K562 (cell line): Measurements from ENCODE around the gene FSTL1. TPM values are rescaled to one million over a fixed set of nuclear protein-coding genes. Genes with fewer than 3 reads are reported as not detected.

Experiments
- ATAC-seq: fragments of 200-7000 bp; cut with Tn5 transposase; 3 replicates; pipeline ENCODE4 v1.9.1; 2020; ENCODE audit warnings: moderate library complexity
- BruUV-seq: library from RNA; stranded (reverse); fragments of 400-500 nt; replicated peaks from 2 replicates; lab custom pipeline; 2021; lab: Mats Ljungman, UMichigan
- CTCF ChIA-PET: fragments of 300-600 bp; formaldehyde crosslinking; extraction: SDS; loops from one replicate; lab custom pipeline; 2021; ENCODE audit warnings: low intra/inter-chr PET ratio; lab: Yijun Ruan, JAX
- POLR2A ChIA-PET: fragments of 300-600, 350-650 bp; sonication (Branson Sonifier 250); formaldehyde crosslinking; extraction: SDS; loops from one replicate; lab custom pipeline; 2021; ENCODE audit warnings: antibody characterized with exemption, inconsistent platforms; lab: Yijun Ruan, JAX
- DNase-seq, 4 experiments: peaks; one replicate each; pipeline versions ENCODE4 v3.0.0 to v3.0.0-alpha.2; 2011 to 2018; ENCODE audit warnings: low spot score in 3 of 4, mixed read lengths in 3 of 4; ENCODE audit errors: extremely low read depth in 1 of 4
- FAIRE-seq: peaks from 2 replicates; lab custom pipeline; 2011; peaks lifted over from hg19 to GRCh38; lab: Jason Lieb, UNC
- H2AFZ ChIP-seq: 2 replicates; pipeline ENCODE4 v1.6.0; 2011; ENCODE audit warnings: low read depth, low read length, control low read depth, inconsistent platforms
- H3K27ac ChIP-seq: fragments of 200-600 bp; 3 replicates; pipeline ENCODE4 v1.8.0; 2011; ENCODE audit warnings: low read depth, mild to moderate bottlenecking, control low read depth, inconsistent platforms, low read length, moderate library complexity, mixed read lengths; ENCODE audit errors: extremely low read depth
- H3K27me3 ChIP-seq, 2 experiments: fragments of 300-600 bp in 1 of 2; 2 replicates in 1 of 2; 3 replicates in 1 of 2; pipeline versions ENCODE4 v1.6.0 to v1.8.0; 2011; ENCODE audit warnings: inconsistent platforms in 2 of 2, low read length in 2 of 2, mild to moderate bottlenecking in 1 of 2, mixed read lengths in 1 of 2, moderate library complexity in 1 of 2; ENCODE audit not compliant: control insufficient read depth in 2 of 2, insufficient read depth in 2 of 2
- H3K36me3 ChIP-seq: fragments of 300-600 bp; 3 replicates; pipeline ENCODE4 v1.8.0; 2011; ENCODE audit warnings: mild to moderate bottlenecking, low read length, inconsistent platforms; ENCODE audit not compliant: control insufficient read depth, insufficient read depth
- H3K4me1 ChIP-seq, 2 experiments: fragments of 200-600 bp in 1 of 2; replicated peaks in 1 of 2; 2 replicates in 1 of 2; 3 replicates in 1 of 2; pipeline versions ENCODE4 v1.5.1 to v1.8.0; 2011; ENCODE audit warnings: inconsistent platforms in 2 of 2, low read length in 2 of 2, mild to moderate bottlenecking in 1 of 2, mixed read lengths in 1 of 2, moderate library complexity in 1 of 2; ENCODE audit not compliant: control insufficient read depth in 2 of 2, insufficient read depth in 2 of 2
- H3K4me2 ChIP-seq: 2 replicates; pipeline ENCODE4 v1.6.1; 2011; ENCODE audit warnings: low read length, control low read depth, inconsistent platforms, mixed read lengths; ENCODE audit not compliant: insufficient read depth
- H3K4me3 ChIP-seq: fragments of 200-600 bp; sonication (generic), shearing (Covaris generic); 2 replicates; pipeline ENCODE4 v1.5.1; 2016; ENCODE audit warnings: control low read depth, inconsistent platforms
- H3K79me2 ChIP-seq: fragments of 200-600 bp; 3 replicates; pipeline ENCODE4 v1.8.0; 2011; ENCODE audit warnings: low read length, inconsistent platforms; ENCODE audit not compliant: control insufficient read depth, insufficient read depth
- H3K9ac ChIP-seq, 2 experiments: 2 replicates each; pipeline versions ENCODE4 v1.6.0 to v1.6.1; 2011; ENCODE audit warnings: low read depth in 2 of 2, low read length in 2 of 2, control low read depth in 1 of 2, inconsistent platforms in 1 of 2, mild to moderate bottlenecking in 1 of 2, mixed read lengths in 1 of 2; ENCODE audit not compliant: insufficient read depth in 1 of 2
- H3K9me1 ChIP-seq: one replicate; pipeline ENCODE4 v1.6.0; 2011; ENCODE audit warnings: inconsistent platforms, mild to moderate bottlenecking, low read length, moderate library complexity; ENCODE audit not compliant: control insufficient read depth, insufficient read depth
- H3K9me3 ChIP-seq: replicated peaks from 2 replicates; pipeline ENCODE4 v1.5.1; 2011; ENCODE audit warnings: low read depth, low read length, inconsistent platforms; ENCODE audit not compliant: control insufficient read depth, insufficient read depth
- H4K20me1 ChIP-seq: replicated peaks from 2 replicates; pipeline ENCODE4 v1.6.1; 2011; ENCODE audit warnings: low read length, inconsistent platforms, mixed read lengths; ENCODE audit not compliant: control insufficient read depth, insufficient read depth
- JUND ChIP-seq, 2 experiments: IDR thresholded peaks; 2 replicates in 1 of 2; 3 replicates in 1 of 2; pipeline ENCODE4 v1.6.1; 2011; ENCODE audit warnings: borderline replicate concordance in 2 of 2, low read depth in 2 of 2, low read length in 2 of 2, improper control_type of control experiment in 1 of 2, missing biosample characterization in 1 of 2, missing genetic modification characterization in 1 of 2, missing genetic modification reagents in 1 of 2
- LEF1 ChIP-seq: fragments of 450-650 bp; IDR thresholded peaks from 2 replicates; pipeline ENCODE4 v1.6.1; 2016; ENCODE audit warnings: mild to moderate bottlenecking
- MYC ChIP-seq, 2 experiments: fragments of 250-450 bp in 1 of 2; sonication (Bioruptor Pico) in 1 of 2; IDR thresholded peaks; 2 replicates each; pipeline versions ENCODE4 v1.5.1 to v1.6.1; 2012 to 2021; ENCODE audit warnings: low read depth in 2 of 2, borderline replicate concordance in 1 of 2, improper control_type of control experiment in 1 of 2, low read length in 1 of 2, mild to moderate bottlenecking in 1 of 2, moderate library complexity in 1 of 2
- NFYB ChIP-seq: IDR thresholded peaks from 2 replicates; pipeline ENCODE4 v1.6.1; 2011; ENCODE audit warnings: mild to moderate bottlenecking, moderate library complexity; ENCODE audit not compliant: insufficient read length; ENCODE audit errors: extremely low read depth
- PML ChIP-seq: IDR thresholded peaks from 2 replicates; pipeline ENCODE4 v1.6.1; 2012; ENCODE audit warnings: low read length, inconsistent platforms
- POU5F1 ChIP-seq: fragments of 150-350 bp; IDR thresholded peaks from 2 replicates; pipeline ENCODE4 v1.6.1; 2014; ENCODE audit warnings: borderline replicate concordance, low read length, low read depth, mild to moderate bottlenecking; ENCODE audit not compliant: partially characterized antibody
- ZBTB17 ChIP-seq: fragments of 450-650 bp; formaldehyde crosslinking; IDR thresholded peaks from 2 replicates; pipeline ENCODE4 v1.4.0; 2020; ENCODE audit warnings: mild to moderate bottlenecking
- ZNF197 ChIP-seq: fragments of 200-800 bp; sonication (Bioruptor generic); IDR thresholded peaks from 2 replicates; pipeline ENCODE4 v1.6.1; 2016; ENCODE audit warnings: low read depth, missing genetic modification characterization, missing compliant biosample characterization
- ZNF695 ChIP-seq: fragments of 450-650 bp; formaldehyde crosslinking; IDR thresholded peaks from 2 replicates; pipeline ENCODE4 v1.4.0; 2020; ENCODE audit warnings: mild to moderate bottlenecking, moderate library complexity
- WGBS: fragments of 100-300 bp; shearing (Covaris generic); methylation state at CpG from one replicate; pipeline ENCODE4 v1.1.6; 2016; ENCODE audit warnings: low coverage, mixed read lengths; ENCODE audit not compliant: insufficient coverage; ENCODE audit errors: missing lambda C conversion rate; 5-methylcytosine and 5-hydroxymethylcytosine counted together
- in situ Hi-C: fragments of 300-500 bp; cut with MboI; formaldehyde crosslinking; loops from 4 replicates; pipeline ENCODE4 v1.15.0; 2018; ENCODE audit warnings: inconsistent platforms, mixed read lengths
- intact Hi-C: fragments of 100-400 bp; cut with micrococcal nuclease; formaldehyde crosslinking; loops from 2 replicates; pipeline ENCODE4 v1.14.2; 2022
- polyA plus RNA-seq, 8 experiments: library from polyadenylated mRNA; depleted of rRNA in 4 of 8; stranded (reverse) in 5 of 8; unstranded in 3 of 8; fragments of >200 nt; fragmentation: Nextera tagmentation in 2 of 8; fragmentation: Illumina TruSeq in 1 of 8; extraction: Ambion mirVana in 2 of 8; extraction: Trizol in 1 of 8; gene quantifications; 2 replicates each; pipeline versions ENCODE4 v1.2.1 to v1.2.3, GENCODE V29; 2011 to 2014; ENCODE audit warnings: inconsistent platforms in 1 of 8, missing spikeins in 1 of 8
- total RNA-seq, 7 experiments: library from RNA; depleted of rRNA in 6 of 7; stranded (reverse); fragments of >200 nt in 6 of 7; fragmentation: Illumina TruSeq in 2 of 7; extraction: Trizol in 2 of 7; gene quantifications; 2 replicates each; pipeline versions ENCODE4 v1.2.1 to v1.2.3, GENCODE V29; 2011 to 2021; ENCODE audit warnings: low replicate concordance in 1 of 7
- TF ChIP-seq, protein P1 (sequence below): IDR thresholded peaks from 3 replicates; pipeline ENCODE4 v1.6.1; 2011; ENCODE audit warnings: borderline replicate concordance, mild to moderate bottlenecking, moderate library complexity; ENCODE audit not compliant: insufficient read length; ENCODE audit errors: extremely low read depth
- TF ChIP-seq, protein P2 (sequence below): fragments of 450-650 bp; IDR thresholded peaks from 2 replicates; pipeline ENCODE4 v1.6.1; 2018; ENCODE audit warnings: mild to moderate bottlenecking, low read depth; ENCODE audit not compliant: partially characterized antibody
- TF ChIP-seq, protein P3 (sequence below): fragments of 200-400 bp; formaldehyde crosslinking; IDR thresholded peaks from 2 replicates; pipeline ENCODE4 v1.6.1; 2017; ENCODE audit warnings: mild to moderate bottlenecking, low read depth, low read length, moderate library complexity

The FSTL1 gene
- total and polyA plus RNA-seq, 9 of the 15 experiments (the other 6 are each of a cell fraction or from before 2014, with no cell fraction given), result 0.01 to 0.58 (median 0.08) TPM; not detected in 2

DNA sequence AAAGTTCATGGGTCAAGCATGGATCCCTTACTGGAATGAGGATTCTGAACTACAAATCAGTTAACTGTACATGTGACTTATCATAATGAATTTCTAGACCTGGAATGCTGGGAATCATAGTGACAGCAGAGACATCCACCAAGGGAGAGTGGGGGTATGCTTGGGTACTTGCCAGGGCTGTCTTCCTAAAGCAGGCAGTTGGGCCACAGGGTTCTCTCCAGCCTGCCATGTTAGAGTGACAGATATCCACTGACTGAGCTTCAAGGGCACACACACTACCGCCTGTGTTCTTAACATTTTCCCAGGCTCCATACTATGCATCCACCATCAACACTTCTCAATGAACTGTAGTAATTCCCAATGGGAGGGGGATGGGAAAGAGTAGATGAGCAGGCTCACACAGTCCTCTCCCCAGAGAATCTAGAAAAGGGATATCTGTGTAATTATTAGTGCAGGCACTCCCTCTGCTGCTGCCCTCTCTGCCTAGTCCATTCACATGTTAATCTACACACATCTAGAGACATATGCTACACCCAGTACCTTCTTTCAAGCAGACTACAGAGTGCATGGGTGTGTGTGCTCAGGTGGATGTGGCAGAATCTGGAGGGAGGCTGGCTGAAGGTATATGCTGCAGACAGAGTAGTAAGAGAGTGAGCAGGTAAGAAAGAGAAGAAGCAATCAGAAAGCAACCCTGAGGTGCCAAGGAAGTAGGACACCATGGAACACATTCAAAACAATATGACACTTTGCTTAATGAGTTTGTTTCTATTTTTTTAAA lies 3.7 kb downstream of the FSTL1 start:
- H3K4me3 ChIP-seq, result no peak overlapping the region
- H3K9me3 ChIP-seq, result no peaks in the 10 kb centered on the region
- no peak overlapping the region for H3K9ac ChIP-seq
- H2AFZ ChIP-seq, result no peak overlapping the region
- H3K79me2 ChIP-seq, result no peaks in the 10 kb centered on the region
- in situ Hi-C loops, result loop anchor here (25.0 kb wide), 1 partner anchor 560 kb away; no protein-coding TSS in a partner anchor
- FAIRE-seq (no peak), DNase-seq (no peak), ATAC-seq (no peak)
- no peaks in the 10 kb centered on the region for H3K36me3 ChIP-seq
- no peaks in the 10 kb centered on the region for H3K9me1 ChIP-seq
- H4K20me1 ChIP-seq, result no peaks in the 10 kb centered on the region
- peaks cover 4 to 15% of the 10 kb centered on the region in 2 experiments; a peak in 4 of 5 replicates for H3K27me3 ChIP-seq
- peaks cover 0 to 10% of the 10 kb centered on the region in 2 experiments; a peak in 2 of 5 replicates for H3K4me1 ChIP-seq
- WGBS, result 0% methylated on average over 1 of the region's 1 CpG
- BruUV-seq, result no TSS peak
- CTCF ChIA-PET, result no interaction called here
- H3K4me2 ChIP-seq, result no peak overlapping the region
- no peak overlapping the region for H3K27ac ChIP-seq
- intact Hi-C loops, result no loop called here
- POLR2A ChIA-PET, result interaction anchor here (0.6 kb wide), 1 partner anchor 99 kb away, joined by 3 read pairs; no protein-coding TSS in a partner anchor
- TF ChIP-seq ZNF197 (CRISPR knock-in tag) (no peak), MYC (IDR thresholded peaks at IDR 0.05; ENCODE audit: low read depth, low read length) (no peak), MYC (CRISPR knock-in tag; IDR thresholded peaks at IDR 0.05; ENCODE audit: borderline replicate concordance, low read depth) (no peak), ZBTB17 (CRISPR knock-in tag) (no peak), PML (no peak), NFYB (no peak), POU5F1 (no peak), LEF1 (no peak), ZNF695 (CRISPR knock-in tag) (no peak), JUND (IDR thresholded peaks at IDR 0.05; ENCODE audit: borderline replicate concordance, low read depth, low read length) (no peak), JUND (tag; IDR thresholded peaks at IDR 0.05; ENCODE audit: borderline replicate concordance, low read depth, low read length) (no peak)
- TF ChIP-seq, protein P1, sequence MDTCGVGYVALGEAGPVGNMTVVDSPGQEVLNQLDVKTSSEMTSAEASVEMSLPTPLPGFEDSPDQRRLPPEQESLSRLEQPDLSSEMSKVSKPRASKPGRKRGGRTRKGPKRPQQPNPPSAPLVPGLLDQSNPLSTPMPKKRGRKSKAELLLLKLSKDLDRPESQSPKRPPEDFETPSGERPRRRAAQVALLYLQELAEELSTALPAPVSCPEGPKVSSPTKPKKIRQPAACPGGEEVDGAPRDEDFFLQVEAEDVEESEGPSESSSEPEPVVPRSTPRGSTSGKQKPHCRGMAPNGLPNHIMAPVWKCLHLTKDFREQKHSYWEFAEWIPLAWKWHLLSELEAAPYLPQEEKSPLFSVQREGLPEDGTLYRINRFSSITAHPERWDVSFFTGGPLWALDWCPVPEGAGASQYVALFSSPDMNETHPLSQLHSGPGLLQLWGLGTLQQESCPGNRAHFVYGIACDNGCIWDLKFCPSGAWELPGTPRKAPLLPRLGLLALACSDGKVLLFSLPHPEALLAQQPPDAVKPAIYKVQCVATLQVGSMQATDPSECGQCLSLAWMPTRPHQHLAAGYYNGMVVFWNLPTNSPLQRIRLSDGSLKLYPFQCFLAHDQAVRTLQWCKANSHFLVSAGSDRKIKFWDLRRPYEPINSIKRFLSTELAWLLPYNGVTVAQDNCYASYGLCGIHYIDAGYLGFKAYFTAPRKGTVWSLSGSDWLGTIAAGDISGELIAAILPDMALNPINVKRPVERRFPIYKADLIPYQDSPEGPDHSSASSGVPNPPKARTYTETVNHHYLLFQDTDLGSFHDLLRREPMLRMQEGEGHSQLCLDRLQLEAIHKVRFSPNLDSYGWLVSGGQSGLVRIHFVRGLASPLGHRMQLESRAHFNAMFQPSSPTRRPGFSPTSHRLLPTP, result no peak
- TF ChIP-seq, protein P2, sequence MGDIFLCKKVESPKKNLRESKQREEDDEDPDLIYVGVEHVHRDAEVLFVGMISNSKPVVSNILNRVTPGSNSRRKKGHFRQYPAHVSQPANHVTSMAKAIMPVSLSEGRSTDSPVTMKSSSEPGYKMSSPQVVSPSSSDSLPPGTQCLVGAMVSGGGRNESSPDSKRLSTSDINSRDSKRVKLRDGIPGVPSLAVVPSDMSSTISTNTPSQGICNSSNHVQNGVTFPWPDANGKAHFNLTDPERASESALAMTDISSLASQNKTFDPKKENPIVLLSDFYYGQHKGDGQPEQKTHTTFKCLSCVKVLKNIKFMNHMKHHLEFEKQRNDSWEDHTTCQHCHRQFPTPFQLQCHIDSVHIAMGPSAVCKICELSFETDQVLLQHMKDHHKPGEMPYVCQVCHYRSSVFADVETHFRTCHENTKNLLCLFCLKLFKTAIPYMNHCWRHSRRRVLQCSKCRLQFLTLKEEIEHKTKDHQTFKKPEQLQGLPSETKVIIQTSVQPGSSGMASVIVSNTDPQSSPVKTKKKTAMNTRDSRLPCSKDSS, result no peak
- TF ChIP-seq, protein P3, sequence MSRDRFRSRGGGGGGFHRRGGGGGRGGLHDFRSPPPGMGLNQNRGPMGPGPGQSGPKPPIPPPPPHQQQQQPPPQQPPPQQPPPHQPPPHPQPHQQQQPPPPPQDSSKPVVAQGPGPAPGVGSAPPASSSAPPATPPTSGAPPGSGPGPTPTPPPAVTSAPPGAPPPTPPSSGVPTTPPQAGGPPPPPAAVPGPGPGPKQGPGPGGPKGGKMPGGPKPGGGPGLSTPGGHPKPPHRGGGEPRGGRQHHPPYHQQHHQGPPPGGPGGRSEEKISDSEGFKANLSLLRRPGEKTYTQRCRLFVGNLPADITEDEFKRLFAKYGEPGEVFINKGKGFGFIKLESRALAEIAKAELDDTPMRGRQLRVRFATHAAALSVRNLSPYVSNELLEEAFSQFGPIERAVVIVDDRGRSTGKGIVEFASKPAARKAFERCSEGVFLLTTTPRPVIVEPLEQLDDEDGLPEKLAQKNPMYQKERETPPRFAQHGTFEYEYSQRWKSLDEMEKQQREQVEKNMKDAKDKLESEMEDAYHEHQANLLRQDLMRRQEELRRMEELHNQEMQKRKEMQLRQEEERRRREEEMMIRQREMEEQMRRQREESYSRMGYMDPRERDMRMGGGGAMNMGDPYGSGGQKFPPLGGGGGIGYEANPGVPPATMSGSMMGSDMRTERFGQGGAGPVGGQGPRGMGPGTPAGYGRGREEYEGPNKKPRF, result no peak
